ENCODE results near the gene ADAMTSL1. TPM values are rescaled to one million over a fixed set of nuclear protein-coding genes. Genes with fewer than 3 reads are reported as not detected.

ADAMTSL1 gene
- total RNA-seq, 2 experiments from 2014 or later: not detected

DNA sequence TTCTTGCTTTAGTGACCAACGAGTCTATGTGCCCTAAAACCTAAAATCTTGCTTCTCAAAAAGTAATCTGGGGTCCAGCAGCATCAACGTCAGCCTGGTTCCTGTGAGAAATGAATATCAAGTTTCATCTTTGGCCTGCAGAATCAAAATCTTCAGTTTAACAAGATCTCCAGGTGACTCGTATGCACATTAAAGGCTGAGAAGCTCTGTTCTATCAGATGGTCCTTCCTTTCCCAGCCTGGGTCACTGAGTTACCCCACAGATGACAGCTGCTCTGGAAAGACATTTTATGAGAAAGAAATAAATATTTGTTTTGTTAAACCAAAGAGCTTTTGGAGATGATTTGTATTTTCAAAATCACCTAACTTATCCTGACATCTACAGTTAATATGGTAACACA, 75.8 kb downstream of the ADAMTSL1 start:
- ChIA-PET POLR2A (interaction anchor here (0.6 to 0.7 kb wide), 2 partner anchors 400 to 1213 kb away, joined by 3 to 4 read pairs; no protein-coding TSS in a partner anchor), CTCF (ENCODE audit: unreplicated experiment) (no interaction called here)
- TF ChIP-seq CTCF (conservative IDR thresholded peaks at IDR 0.05; ENCODE audit: low read length): no peak
- TF ChIP-seq EZH2phosphoT487 (IDR thresholded peaks at IDR 0.05; ENCODE audit: borderline replicate concordance, low read depth, low read length): no peak
- H3K4me1 ChIP-seq (ENCODE audit: insufficient read depth, low read length, poor library complexity, severe bottlenecking): no peaks in the 10 kb centered on the region
- no peak overlapping the region for H3K4me3 ChIP-seq (ENCODE audit: low read depth, low read length, poor library complexity, severe bottlenecking)
- no peak overlapping the region for H2AFZ ChIP-seq (ENCODE audit: low read length)
- no peak overlapping the region for H3K27ac ChIP-seq (ENCODE audit: low read depth, low read length, poor library complexity, severe bottlenecking)
- BruUV-seq (replicated peaks): no TSS peak
- no peak overlapping the region for H3K4me2 ChIP-seq (ENCODE audit: low read length)
- intact Hi-C loops (cut with micrococcal nuclease; ENCODE audit: unreplicated experiment): no loop called here
- H3K9me2 ChIP-seq (ENCODE audit: insufficient read depth, low read length): no peaks in the 10 kb centered on the region
- no peaks in the 10 kb centered on the region for H3K9me3 ChIP-seq (ENCODE audit: low read length)
- no peaks in the 10 kb centered on the region for H3K36me3 ChIP-seq (ENCODE audit: insufficient read depth, low read length)
- H3K79me2 ChIP-seq (ENCODE audit: insufficient read depth, low read depth, low read length): no peaks in the 10 kb centered on the region
- DNase-seq (ENCODE audit: low spot score): no peak
- no peaks in the 10 kb centered on the region for H4K20me1 ChIP-seq (ENCODE audit: insufficient read depth, low read length)

DNA sequence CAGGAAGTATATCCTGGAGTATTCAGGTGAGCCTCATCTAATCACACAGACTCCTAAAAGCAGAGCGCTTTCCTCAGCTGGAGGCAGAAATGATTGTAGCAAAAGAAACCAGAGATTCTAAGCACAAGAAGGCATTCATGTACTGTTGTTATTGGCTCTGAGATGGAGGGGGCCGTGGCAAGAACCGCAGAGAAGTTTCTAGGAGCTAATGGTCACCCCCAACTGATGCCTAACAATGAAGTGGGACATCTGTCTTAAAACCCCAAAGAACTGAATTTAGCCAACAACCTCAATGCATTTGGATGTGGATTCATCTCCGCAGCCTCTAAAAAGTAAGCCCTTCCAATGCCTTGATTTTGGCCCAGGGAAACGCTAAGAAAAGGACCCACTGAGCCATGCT, 76.3 kb downstream of the ADAMTSL1 start:
- H3K4me3 ChIP-seq (ENCODE audit: low read depth, low read length, poor library complexity, severe bottlenecking): no peak overlapping the region
- intact Hi-C loops (cut with micrococcal nuclease; ENCODE audit: unreplicated experiment): no loop called here

More for the DNA sequence above, 76.3 kb downstream of the ADAMTSL1 start:
- no peak for TF ChIP-seq EZH2phosphoT487 (IDR thresholded peaks at IDR 0.05; ENCODE audit: borderline replicate concordance, low read depth, low read length)
- no peak for TF ChIP-seq CTCF (conservative IDR thresholded peaks at IDR 0.05; ENCODE audit: low read length)
- no peak overlapping the region for H3K4me2 ChIP-seq (ENCODE audit: low read length)
- H4K20me1 ChIP-seq (ENCODE audit: insufficient read depth, low read length): no peaks in the 10 kb centered on the region
- no peak overlapping the region for H3K27ac ChIP-seq (ENCODE audit: low read depth, low read length, poor library complexity, severe bottlenecking)
- no peaks in the 10 kb centered on the region for H3K9me2 ChIP-seq (ENCODE audit: insufficient read depth, low read length)
- no peak overlapping the region for H2AFZ ChIP-seq (ENCODE audit: low read length)
- POLR2A ChIA-PET: interaction anchor here (0.7 kb wide), 1 partner anchor 400 kb away, joined by 3 read pairs; no protein-coding TSS in a partner anchor
- no TSS peak for BruUV-seq (replicated peaks)
- CTCF ChIA-PET (ENCODE audit: unreplicated experiment): no interaction called here
- H3K36me3 ChIP-seq (ENCODE audit: insufficient read depth, low read length): no peaks in the 10 kb centered on the region
- no peaks in the 10 kb centered on the region for H3K79me2 ChIP-seq (ENCODE audit: insufficient read depth, low read depth, low read length)
- H3K9me3 ChIP-seq (ENCODE audit: low read length): no peaks in the 10 kb centered on the region
- H3K4me1 ChIP-seq (ENCODE audit: insufficient read depth, low read length, poor library complexity, severe bottlenecking): no peaks in the 10 kb centered on the region
- no peak for DNase-seq (ENCODE audit: low spot score)
